Stimulated activated CD8-positive, alpha-beta memory T cell treated with anti-CD3 and anti-CD28 coated beads, Interleukin-7, amount 100 ng/mL, for 24 hours (primary cell): Measurements from ENCODE around the gene EIF3F.

ENCODE experiments used
- DNase-seq: peaks from one replicate; pipeline ENCODE4 v3.0.0-alpha.2; 2020; ENCODE audit warnings: low read depth

EIF3F gene

DNA sequence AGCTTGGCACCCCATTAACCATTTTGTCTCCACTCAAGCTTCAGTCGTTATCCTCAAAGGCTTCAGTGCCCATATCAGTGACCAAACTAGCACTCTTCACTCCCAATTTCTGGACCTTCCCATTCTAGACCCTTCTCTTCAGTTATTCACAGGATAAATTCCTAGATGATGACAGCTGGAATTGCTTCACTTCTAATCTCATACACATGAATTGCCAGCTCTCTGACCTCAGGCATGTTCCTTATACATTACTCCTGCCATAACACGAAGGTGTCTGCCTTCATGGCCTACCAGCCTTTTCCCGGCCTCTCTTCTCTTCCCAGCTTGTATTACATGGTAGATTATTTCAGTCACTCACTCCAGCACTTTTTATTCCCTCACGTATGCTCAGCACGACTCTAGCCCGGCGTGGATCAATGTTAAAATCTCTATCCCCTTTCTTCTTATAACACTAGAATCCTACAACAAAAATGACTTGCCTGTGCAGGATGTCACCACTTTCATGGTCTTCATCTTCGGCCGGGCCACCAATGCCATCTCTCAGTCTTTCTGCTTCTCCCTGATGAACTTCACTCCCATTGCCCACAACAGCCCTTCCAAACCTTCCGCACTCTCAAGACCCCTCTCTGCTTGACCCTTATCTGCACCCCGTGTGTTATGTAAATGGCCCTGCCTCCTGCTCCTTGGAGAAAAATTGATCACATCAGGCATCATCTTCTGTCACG lies 36.9 kb downstream of the EIF3F start:
- DNase-seq, result no peak

DNA sequence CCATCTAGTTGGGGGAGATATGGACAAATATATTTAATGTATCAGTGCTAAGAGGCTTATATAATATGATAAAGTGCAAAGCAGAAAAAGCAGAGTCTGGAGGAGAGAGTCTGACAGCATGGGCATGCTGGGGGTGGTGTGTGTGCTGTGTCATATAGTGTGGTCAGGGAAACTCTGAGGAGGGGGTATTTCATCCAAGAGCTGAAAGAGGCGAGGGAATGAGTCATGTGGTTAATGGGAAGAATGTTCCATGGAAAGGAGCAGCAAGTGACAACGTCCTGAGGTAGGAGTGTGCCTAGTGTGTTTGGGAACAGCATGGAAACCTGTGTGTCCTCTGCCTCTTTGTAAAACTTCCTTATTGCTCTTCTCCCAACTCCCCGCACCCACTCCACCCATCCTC lies 38.0 kb downstream of the EIF3F start:
- no peak for DNase-seq

DNA sequence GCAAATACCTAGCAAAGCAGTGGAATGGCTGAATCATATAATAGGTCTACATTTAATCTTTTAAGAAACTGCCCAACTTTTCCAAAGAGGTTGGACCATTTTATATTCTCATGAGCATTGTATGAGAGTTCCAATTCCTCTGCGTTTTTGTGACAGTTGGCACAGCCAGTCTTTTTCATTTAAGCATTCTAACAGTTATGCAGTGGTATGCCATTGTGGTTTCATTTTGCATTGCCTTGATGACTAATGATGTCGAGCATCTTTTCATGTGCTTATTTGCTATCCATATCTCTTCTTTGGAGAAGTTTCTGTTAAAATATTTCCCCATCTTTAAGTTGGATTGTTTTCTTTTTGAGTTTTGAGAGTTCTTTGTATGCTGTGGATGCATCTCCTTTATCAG lies 38.7 kb downstream of the EIF3F start:
- no peak for DNase-seq

DNA sequence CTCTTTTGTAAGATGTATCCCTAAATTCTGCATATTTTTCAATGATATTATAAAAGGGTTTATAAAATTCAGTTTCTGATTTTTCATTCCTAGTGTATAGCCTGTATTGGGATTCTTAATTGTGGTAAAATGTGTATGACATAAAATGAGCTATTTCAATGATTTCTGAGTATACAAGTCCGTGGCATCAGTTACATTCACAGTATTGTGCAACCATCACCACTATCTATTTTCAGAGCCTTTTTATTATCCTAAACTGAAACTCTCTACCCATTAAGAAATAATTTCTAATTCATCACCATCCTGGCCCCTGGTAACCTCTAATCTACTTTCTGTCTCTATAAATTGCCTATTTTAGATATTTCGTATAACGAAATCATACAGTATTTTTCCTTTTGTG lies 39.8 kb downstream of the EIF3F start:
- no peak for DNase-seq

DNA sequence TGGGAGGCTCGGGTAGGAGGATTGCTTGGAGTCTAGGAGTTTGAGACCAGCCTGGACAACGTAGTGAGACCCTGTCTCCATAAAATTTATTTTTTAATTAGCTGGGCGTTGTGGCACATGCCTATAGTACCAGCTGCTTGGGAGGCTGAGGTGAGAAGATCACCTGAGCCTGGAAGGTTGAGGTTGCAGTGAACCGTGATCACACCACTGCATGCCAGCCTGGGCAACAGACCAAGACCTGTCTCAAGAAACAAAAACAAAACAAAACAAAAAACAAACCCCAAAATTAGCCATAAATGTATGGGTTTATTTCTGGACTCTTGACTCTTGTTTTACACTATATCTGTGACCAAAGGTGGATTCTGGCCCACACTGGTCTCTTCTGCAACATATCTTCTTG lies 41.6 kb downstream of the EIF3F start:
- DNase-seq, result no peak

DNA sequence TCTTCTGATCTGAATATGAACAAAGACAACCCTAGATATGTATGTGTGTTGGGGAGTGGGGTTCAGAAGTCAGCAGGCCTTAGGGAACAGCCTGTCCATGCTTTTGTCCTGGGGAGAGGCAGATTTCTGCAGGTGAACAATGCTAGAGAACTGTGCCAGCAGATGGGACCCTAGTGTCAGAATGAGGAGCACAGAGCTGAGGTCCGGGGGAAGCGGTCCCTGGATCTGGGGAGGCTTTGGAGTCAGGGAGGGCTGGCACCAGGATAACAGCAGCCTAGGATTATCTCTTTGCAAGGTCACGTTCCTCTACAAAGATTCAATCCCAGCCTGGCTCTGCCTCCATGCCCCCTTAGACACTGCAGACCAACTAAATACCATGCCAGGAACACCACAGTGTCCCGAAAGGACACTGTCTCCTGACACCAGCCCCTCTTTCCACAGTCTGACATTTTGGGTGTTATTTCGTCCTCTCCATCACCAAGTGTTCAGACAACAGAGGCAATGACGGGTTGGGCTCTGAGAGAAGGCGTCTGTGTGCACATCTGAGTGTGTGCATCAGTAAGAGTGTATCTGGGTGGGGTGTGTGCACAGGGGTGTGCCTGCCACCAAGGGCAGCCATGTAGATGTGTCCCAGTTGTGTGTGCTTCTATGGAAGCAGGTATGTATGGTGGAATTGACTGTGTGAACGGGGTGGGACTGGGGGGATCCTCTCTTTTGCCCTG lies 43.5 kb downstream of the EIF3F start:
- no peak for DNase-seq

DNA sequence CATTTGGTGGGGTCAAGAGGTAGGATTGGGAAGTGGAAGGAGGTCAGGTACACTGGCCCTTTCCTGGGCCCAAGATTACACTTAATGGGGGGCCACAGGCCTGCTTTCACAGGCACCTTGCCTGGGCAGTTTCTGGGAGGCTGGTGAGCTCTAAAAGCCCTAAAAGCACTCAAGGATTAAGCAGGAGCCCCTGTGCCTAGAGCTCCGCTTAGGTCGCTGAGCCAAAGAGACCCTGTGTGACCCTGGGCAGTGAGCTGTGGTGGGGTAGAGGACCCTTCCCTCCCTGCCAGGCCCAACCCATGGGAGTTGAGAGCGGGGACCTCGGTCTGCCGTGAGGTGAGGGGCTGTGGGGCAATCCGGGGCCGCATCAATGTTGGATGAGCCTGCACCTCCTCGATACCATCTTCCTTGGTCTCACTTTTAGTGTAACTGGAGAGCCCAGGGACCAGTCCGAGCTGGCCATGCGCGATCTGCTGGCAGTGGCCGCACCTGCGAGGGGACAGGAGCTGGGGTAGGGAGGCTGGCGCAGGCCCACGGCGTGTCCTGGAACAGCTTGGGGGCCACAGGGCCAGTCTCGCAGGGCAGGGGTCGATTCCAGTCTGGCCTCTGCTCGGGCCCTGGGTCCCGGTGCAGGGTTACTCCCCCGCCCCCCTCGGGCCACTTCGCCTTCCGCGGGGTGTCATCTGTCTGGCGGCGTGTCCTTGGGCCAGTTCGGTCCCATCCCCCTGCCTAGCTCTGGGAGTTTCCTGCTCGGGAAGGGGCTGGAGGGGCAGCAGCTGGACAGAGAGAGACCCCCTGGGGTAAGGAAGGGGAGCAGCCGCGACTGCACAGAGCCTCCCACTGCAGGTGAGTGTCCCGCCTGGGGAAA lies 44.3 kb downstream of the EIF3F start:
- no peak for DNase-seq

DNA sequence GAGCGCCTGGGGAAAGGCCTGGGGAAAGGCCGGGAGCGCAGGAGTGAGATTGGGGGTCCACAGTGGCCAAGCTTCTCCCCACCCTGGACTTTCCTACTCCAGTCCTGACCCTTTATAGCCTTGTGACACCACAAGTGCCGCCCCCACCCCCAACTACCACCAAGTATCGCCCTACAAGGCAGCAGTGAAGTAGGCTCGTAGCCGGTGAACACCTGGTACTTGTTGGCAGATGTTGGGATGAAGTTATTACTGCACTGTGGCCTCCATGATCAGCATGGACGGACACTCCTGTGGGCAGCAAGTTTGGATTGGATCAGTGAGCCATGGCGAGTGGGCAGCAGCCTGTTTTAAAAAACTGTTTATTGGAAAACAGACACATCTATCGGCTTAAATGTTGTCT lies 45.0 kb downstream of the EIF3F start:
- no peak for DNase-seq

DNA sequence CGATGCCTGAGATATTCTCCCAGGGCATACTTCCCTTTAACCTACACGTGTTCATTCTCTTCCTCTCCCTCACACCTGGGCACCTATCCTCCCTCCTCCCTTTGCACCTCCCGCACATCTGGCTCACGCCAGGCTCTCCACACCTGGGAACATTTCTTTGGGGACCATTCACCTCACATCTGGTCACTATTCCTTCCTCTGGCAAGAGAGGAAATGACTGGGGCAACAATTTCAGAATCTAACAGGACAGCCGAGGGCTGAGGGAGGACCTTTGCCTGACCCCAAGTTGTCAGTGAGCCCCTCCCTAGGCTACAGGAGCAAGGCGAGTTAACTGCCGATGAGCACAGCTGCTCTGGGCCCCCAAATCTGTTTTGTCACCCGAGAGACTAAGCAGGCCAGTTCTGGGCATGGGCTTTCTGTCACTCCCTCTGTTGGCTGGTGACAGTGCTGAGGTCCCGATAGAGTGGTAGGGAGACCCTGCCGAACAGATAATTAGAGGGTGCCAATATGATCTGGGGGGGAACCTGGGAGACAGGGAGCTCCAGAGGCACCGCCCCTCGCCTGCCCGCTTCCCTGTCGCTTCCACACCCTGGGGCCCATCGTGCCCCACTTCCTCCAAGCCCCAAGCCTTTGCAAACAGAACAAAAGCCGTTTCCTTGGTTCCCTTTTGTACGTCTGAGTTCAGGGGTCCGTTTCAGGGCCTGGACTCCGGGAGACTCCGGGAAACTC lies 45.6 kb downstream of the EIF3F start:
- DNase-seq, result no peak

DNA sequence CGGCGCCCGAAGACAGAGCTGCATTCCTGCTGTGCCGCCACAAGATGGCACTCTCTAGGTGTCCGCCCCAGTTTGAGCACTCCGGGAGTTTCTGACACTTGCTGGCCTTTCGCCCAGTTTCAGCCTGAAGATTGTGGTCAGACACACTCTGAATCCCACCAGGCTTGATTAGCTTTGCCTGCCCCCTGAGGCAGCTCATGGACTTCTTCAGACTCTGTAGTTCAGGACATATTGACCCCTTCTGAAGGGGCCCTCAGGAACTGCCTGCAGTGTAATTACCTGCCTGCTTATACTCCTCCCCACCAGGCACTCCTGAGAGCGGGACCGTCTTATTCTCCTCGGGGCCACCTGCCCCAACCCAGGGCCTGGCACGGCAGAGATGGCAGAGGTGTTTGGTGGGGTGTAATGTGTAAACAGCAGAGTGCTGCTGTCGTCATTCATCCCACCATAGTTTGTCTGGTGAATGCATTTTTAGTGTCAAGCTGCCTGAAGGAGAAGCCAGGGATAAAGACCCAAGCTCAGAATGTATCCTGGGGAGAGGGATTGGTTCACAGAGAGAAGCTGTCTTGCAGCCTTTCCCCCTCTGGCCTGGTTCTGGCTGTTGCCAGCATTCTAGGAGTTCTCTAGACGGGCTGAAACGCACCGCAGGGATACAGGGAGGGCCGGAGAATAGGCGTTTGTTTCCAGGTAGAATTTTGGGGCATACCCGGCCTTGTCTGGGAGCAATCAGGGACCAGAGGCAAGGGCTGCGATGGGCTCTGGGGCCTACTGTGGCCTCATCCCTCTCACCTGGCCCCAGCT lies 46.4 kb downstream of the EIF3F start:
- peak; percentile 37 for DNase-seq

DNA sequence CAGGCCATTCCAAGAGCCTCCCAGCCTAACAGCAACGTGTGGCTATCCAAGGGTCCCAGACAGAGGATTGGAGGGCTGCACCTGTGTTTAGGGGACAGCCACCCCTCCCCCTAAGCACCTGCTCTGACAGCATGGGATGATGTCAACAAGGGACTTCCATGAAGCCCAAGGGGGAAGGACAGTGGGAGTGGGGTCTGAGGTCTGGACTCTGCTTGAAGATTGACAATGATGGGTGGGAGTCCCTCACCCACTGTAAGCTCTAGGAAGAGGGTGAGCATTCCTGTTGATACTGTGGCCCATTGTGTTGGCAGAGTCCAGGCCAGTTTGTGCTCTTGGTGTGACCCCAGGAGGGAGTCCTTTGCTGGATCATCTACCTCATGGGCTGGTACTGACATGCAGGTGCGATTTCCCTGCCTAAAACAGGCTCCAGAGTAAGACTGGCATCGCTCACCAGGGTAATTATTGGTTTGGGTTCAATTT lies 47.0 kb downstream of the EIF3F start:
- DNase-seq, result no peak

DNA sequence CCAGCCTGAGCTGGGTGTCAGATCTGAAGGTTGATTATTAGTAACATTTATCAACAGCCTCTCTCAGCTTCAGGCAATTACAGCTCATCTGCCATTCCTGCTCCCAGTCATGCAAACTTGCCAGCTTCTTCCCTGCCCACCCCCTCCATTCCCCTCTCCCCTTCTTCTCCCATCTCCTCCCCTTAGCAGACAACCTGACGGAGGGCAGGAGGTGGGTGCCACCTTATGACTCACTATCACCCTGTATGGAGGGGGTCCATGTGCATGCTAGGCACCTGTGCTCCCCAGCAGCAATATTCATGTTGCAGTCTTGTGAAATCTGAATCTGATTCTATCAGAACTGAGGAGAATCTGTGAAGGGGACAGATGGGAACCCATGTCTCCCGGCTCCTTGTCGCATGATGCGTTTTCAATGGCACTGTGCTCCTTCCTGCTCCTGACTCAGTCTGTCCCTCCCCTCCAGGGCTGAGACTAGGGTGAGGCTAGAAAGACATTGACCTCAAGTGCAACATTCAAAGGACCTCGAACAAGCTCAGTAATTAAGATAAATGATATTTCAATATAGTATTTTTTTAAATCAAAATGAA lies 47.6 kb downstream of the EIF3F start:
- DNase-seq, result no peak

DNA sequence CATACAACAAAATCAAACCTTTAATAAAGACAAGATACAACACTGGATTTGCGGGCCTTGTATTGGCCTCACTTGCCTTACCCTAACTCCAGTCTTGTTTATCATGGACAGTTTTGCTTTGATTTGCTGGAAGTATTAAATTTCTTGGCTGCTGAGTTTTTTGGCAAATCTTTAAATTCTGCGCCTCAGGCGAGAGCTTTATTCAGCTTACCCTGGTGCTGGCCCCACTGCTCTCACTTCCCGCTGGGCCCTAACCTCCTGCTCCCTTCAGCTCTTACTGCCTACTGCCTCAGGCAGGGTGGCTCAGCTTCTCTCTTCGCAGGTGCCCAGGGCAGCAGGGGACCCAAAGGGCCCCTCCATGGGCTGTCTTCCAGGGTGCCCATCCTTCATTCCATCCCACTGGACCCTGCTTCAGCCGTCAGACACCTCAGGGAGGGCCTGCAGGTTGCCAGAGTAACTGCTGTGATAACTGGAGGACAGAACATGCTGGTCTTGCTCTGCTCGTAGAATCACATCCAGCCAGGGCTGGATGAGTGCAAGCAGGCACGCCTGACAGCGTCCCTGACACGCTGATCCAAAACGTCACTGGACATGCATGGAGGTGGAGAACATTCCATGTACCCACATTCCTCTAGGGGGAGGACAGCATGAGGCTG lies 48.2 kb downstream of the EIF3F start:
- DNase-seq, result no peak

DNA sequence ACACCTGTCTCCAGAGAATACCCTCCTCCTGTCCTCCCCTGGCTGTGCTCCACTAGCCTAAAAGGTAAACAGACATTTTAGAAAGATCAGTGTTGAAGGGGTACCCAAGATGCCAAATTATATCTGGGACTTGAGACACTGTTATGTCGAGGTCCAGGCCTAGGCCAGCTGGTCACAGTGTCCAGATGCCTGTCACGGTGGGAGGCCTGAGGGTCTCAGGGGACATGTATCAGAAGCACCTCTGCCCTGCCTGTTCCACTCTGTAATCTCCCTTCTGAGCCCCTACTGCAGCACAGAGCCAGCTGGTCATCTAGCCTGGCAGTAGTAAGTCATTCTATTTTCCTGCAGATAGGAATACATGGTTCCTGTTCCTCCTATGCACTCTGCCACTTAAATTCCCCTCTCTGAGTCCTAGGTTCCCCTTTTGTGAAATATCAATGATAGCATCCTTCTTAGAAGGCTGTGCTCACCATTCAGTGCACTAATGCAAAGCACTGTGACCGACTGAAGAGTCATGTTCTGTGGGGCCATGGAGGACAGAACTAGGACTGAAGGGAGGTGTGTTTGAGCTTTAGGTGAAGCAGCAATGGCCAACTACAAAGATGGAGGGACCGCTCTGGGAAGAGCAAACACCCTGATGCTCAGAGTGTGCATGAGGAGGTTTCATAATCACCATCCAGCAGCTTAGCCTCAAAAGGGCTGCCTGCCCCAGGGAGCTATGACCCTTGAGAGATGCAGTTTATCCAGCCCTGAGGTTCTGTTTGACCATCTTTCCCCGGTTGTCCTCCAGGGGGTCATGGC lies 49.1 kb downstream of the EIF3F start:
- no peak for DNase-seq

DNA sequence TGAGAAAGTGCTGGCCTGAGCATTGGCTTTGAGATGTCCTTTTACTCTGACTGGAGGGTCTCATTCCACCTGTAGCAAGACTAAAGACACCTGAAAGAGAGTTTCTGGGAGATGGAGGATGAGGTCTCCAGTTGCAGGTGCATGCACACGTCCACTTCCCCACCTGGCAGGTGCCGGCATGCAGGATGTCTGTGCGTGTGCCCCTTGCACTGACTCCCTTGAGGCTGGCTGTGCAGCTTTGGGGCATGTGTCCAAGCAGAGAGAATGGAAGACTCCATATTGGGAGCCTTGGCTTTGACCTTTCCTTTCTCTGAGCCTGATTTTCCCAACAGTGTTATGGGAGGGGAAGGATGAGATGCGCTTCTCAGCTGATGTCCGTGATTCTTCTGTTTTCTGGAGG lies 49.8 kb downstream of the EIF3F start:
- no peak for DNase-seq

DNA sequence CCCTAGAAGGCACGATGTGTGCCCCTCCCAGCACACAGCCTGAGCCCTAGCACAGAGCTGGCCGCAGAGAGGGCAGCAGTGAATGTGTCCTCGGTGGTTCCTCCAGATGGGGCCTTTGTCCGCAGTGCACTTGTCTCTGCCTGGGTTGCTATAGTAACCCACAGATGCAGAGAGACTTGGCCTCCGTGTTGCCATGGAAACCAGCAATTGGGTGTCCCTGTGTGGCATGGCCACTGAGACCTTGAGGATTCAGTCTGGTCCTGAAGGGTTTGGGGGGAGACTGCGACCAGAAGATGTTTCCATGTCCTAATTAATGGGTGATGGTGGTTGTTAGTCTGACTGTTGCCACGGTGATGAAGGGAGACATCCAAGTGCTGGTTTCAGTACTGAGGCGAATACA lies 51.3 kb downstream of the EIF3F start:
- no peak for DNase-seq

DNA sequence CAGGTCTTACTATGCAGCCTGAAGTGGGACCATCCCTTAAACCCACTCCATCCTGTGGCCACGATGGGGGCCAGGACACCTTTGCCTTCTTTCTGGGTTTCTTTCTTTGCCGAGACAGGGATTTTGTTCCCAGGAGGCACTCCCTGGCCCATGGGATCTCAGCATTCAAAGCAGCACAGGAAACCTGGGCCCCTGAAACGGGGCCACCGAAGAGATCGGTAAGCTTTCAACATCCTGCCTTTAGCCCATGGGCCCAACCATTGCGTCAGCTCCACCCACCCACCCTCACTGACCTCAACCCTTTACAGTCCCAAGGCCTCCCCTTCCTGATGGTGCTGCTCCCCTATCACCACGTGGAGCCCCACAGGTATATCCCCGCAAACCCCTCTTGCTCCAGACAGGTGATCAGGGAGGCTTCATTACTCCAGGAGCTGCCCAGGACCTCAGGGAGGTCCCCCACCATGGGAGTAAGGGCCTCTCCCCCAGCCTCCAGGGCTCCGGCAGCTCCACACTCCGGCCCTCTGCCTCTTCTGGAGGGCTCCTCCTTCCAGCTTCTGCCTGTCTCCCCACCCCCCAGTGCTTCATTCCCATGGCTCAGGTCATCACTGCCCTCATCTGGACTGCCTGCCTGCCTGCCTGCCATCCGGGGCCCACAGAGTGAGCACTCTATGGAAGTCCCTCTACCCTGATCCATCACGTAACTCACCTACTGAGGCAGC lies 51.8 kb downstream of the EIF3F start:
- DNase-seq, result no peak

DNA sequence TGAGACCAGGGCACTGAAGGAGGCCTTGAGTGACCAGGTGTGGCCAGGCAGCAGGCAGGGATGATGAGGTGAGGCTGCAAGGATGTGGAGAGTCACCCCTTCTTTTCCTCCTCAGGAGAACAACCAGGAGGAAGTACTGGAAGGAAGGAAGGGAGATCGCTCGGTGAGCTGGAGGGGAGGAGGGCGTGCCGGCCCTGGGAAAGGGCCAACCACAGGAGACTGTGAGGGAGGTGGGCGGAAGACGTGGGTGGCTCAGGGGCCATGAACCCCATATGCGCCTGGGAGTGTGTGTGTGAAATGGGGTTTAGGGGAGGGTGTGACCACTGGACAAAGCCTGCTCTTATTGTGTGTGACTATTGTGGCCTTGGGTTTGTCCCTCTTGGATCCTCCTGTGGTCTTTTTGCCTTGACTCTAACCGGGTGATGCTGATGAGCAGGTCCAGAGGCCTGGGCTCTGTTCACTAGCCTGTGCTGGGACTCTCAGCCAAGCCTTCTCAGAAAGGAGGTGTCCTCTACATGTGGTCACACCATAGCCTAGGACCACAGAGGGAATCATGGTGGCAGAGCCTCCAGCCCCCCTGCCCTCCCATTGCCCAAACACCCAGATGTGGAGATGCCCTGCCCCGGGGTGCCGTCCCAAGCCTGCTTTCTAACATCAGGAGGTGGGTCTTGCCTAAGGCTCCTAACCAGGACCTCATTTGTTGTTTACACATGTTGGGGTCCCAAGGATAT lies 52.6 kb downstream of the EIF3F start:
- DNase-seq, result no peak
